T-helper 17 cell (primary cell): ENCODE data around the gene SPRR1B. TPM values are rescaled to one million over a fixed set of nuclear protein-coding genes. Genes with fewer than 3 reads are reported as not detected.

Source experiments
- ATAC-seq: fragments of 150-1000 bp; cut with Tn5 transposase; 2 replicates; pipeline ENCODE4 v1.10.0; 2021; ENCODE audit warnings: mild to moderate bottlenecking, moderate library complexity
- DNase-seq, 3 donors: peaks; one replicate each; pipeline versions ENCODE4 v3.0.0 to v3.0.0-alpha.2; 2020 to 2021
- H3K9me3 ChIP-seq: one replicate; pipeline ENCODE4 v1.7.0; 2013; ENCODE audit warnings: low read length, mild to moderate bottlenecking; ENCODE audit not compliant: control insufficient read depth, poor library complexity, severe bottlenecking
- H3K27ac Mint-ChIP-seq: one replicate; pipeline ENCODE4 v1.8.0; 2022; ENCODE audit warnings: mild to moderate bottlenecking, moderate library complexity, mixed read lengths
- H3K27me3 Mint-ChIP-seq: one replicate; pipeline ENCODE4 v1.8.0; 2022; ENCODE audit warnings: mixed read lengths
- H3K36me3 Mint-ChIP-seq: one replicate; pipeline ENCODE4 v1.8.0; 2022; ENCODE audit warnings: low read depth, mixed read lengths
- H3K4me1 Mint-ChIP-seq: one replicate; pipeline ENCODE4 v1.8.0; 2022; ENCODE audit warnings: mild to moderate bottlenecking, mixed read lengths
- H3K4me3 Mint-ChIP-seq: one replicate; pipeline ENCODE4 v1.8.0; 2022; ENCODE audit warnings: mild to moderate bottlenecking, moderate library complexity, mixed read lengths
- total RNA-seq, 4 donors: library from RNA in 2 of 4; stranded (reverse) in 2 of 4; gene quantifications; one replicate each; pipeline ENCODE4 v1.2.3 and lab custom pipeline; 2022 to 2026

Gene SPRR1B
- total RNA-seq, 2 donors from 2014 or later = not detected

DNA sequence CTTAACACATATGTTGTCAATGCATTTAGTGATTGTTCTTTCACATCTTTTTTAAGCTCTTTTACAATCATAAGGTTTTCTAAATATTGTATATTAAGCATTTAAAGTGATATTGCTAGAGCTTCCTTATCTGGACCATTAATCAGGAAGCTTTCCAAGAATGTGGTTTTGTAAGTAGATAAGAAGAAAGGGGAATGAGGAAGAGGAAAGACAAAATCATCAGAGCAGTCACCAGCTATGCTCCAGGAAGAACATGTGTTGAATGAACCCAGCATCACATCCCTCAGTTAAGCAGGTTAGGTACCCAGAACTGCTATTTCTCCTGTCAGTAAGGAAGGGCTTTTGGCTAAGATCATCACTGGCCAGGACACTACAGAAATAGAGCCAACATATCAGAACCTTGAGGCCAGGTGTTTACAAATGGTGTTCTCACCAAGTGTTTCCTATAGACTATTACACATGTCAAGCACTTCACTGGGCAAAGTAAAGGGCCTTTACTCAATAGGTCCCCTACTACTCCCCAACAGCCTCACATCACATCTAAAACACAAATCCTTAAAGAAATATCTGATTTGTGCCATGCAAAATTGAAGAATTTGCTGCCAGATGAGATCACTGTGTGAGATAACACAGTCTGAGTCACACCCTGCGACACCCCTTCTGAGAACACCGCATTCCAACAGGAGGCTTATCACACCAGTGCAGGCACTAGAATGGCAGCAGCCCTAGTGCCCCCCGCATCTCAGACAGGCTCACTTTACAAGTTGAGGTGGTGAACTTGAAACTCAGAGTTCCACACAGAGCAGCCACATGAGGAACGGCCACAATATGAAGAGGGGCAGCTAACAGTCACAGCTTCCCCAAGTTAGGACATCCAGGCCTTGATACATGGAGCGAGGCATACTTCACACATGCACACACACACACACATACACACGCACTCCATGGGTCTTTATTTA, 28.1 kb downstream of the SPRR1B start:
- H3K36me3 Mint-ChIP-seq = no peaks in the 10 kb centered on the region
- H3K4me1 Mint-ChIP-seq = no peaks in the 10 kb centered on the region

DNA sequence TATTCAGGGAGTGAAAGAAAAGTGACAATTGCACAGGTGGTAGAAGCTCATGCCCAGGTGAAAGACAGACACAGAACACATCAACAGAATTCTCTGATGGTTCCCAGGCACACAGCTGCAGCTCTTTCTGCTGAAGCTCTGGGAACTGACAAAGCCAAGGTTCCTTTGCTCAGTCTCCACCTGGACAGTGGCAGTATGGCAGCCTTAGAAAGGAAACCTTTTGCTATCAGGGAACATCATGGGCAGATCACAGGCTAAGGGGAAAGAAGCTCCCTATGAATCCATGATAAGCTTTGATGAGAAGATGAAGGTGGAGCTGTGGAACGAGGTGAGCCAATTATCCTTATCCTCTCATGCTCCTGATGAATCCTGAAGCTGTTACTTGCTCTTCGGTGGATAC, 39.2 kb downstream of the SPRR1B start:
- Mint-ChIP-seq H3K4me3 (no peak overlapping the region), H3K27me3 (peaks cover 64% of the 10 kb centered on the region)

More for the DNA sequence above, 28.1 kb downstream of the SPRR1B start:
- H3K27ac Mint-ChIP-seq = no peak overlapping the region
- H3K9me3 ChIP-seq = no peaks in the 10 kb centered on the region
- no peak for DNase-seq
- no peak for ATAC-seq
- H3K4me3 Mint-ChIP-seq = no peak overlapping the region
- peaks cover 65% of the 10 kb centered on the region for H3K27me3 Mint-ChIP-seq

DNA sequence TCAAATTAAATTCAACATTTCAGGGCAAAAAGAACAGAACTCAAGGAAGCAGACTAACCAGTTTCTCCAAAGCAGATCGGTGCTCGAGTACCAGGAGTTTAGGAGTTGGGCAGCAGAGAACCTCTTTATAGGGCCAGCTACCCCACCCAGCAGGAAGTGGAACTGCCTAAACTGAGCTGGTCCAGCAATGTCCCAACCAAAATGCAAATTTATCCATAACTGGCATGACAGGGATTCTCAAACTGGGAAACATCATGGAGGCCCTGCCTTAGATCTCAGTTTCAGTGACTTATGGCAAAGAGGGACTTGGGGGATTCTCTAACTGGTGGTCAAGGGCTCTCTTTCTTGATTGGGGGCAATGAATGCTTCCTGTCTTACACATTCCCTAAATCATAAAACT, 40.5 kb downstream of the SPRR1B start, which contains the start of gene SPRR2B:
SPRR2B (minus strand) TSS at position 101 of the 400 bp plus-strand sequence. CDS start 772 bp downstream, outside the sequence.
- H3K36me3 Mint-ChIP-seq = no peaks in the 10 kb centered on the region
- no peaks in the 10 kb centered on the region for H3K9me3 ChIP-seq
- H3K4me3 Mint-ChIP-seq = no peak within 1 kb of the TSS
- ATAC-seq = no peak
- H3K27me3 Mint-ChIP-seq = peaks cover 56% of the 10 kb centered on the region
- DNase-seq = no peak
- H3K27ac Mint-ChIP-seq = no peak within 1 kb of the TSS
- no peaks in the 10 kb centered on the region for H3K4me1 Mint-ChIP-seq

More for the DNA sequence above, 39.2 kb downstream of the SPRR1B start:
- DNase-seq = no peak
- H3K9me3 ChIP-seq = no peaks in the 10 kb centered on the region
- no peak for ATAC-seq
- no peaks in the 10 kb centered on the region for H3K4me1 Mint-ChIP-seq
- no peak overlapping the region for H3K27ac Mint-ChIP-seq
- peaks cover 2% of the 10 kb centered on the region for H3K36me3 Mint-ChIP-seq

DNA sequence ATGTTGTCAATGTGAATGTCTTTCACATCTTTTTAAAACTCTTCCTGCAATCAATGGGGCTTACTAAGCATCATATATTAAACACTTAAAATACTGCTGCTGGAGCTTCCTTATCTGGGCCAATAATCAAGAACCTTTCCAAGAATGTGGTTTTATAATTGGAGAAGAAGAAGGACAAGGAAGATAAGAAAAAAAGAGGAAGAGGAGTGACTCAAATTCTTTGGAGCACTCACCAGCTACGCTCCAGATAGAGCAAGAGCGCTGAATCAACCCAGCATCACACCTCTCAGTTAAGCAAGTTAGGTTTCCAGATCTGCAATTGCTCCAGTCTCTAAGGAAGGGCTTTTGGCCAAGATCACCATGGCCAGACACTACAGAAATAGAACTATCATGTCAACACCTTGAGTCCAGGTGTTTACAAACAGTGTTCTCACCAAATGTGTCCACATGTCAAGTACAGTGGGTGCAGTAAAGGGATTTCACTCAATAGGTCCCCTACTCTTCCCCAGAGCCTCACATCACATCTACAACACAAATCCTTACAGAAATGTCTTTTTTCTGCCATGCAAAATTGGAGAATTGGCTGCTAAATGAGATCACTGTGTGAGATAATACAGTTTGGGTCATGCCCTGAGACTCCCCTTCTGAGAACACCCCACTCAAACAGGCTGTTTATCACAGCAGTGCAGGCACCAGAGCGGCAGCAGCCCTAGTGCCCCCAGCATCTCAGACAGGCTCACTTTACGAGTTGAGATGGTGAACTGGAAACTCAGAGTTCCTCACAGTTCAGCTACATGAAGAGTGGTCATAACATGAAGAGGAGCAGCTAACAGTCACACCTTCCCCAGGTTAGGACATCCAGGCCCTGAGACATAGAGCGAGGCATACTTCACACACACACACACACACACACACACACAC, 42.1 kb downstream of the SPRR1B start:
- DNase-seq (no peak), ATAC-seq (no peak)
- H3K4me1 Mint-ChIP-seq = no peaks in the 10 kb centered on the region
- no peaks in the 10 kb centered on the region for H3K9me3 ChIP-seq
- no peak overlapping the region for H3K27ac Mint-ChIP-seq
- H3K4me3 Mint-ChIP-seq = no peak overlapping the region
- H3K36me3 Mint-ChIP-seq = no peaks in the 10 kb centered on the region
- H3K27me3 Mint-ChIP-seq = peaks cover 56% of the 10 kb centered on the region

DNA sequence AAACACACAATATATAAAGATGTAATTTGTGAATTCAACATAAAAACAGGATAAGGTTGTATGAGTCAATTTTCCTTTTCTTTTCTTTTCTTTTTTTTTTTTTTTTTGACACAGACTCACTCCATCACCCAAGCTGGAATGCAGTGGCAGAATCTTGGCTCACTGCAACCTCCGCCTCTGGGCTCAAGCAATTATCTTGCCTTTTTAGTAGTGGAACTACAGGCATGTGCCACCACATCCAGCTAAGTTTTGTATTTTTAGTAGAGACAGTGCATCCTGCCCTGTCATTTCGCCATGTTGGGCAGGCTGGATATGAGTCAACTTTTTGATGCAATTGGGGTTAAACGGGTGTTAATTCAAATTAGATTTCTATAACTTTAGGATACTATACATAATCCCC, 50.7 kb downstream of the SPRR1B start:
- no peak for ATAC-seq
- Mint-ChIP-seq H3K27ac (no peak overlapping the region), H3K4me1 (no peaks in the 10 kb centered on the region)

More for the DNA sequence above, 50.7 kb downstream of the SPRR1B start:
- H3K27me3 Mint-ChIP-seq = peaks cover 35% of the 10 kb centered on the region
- DNase-seq = no peak
- no peak overlapping the region for H3K4me3 Mint-ChIP-seq
- H3K9me3 ChIP-seq = no peaks in the 10 kb centered on the region
- H3K36me3 Mint-ChIP-seq = no peaks in the 10 kb centered on the region

Other genes with a start within 250 kb of the SPRR1B start
- not detected for gene LCE1E, start 244.9 kb upstream of the SPRR1B start, total RNA-seq
- gene LCE1D, start 234.5 kb upstream of the SPRR1B start, total RNA-seq = not detected
- not detected for gene LCE1C, start 224.6 kb upstream of the SPRR1B start, total RNA-seq
- gene LCE1B, start 219.2 kb upstream of the SPRR1B start, total RNA-seq = not detected
- gene LCE1A, start 203.7 kb upstream of the SPRR1B start, total RNA-seq = not detected
- gene LCE6A, start 188.3 kb upstream of the SPRR1B start, total RNA-seq = not detected
- not detected for gene LCE7A, start 171.2 kb upstream of the SPRR1B start, total RNA-seq
- gene SMCP, start 152.9 kb upstream of the SPRR1B start, total RNA-seq = not detected
- not detected for gene IVL, start 122.7 kb upstream of the SPRR1B start, total RNA-seq
- not detected for gene SPRR5, start 84.0 kb upstream of the SPRR1B start, total RNA-seq
- gene SPRR4, start 60.6 kb upstream of the SPRR1B start, total RNA-seq = not detected
- gene SPRR1A, start 47.1 kb upstream of the SPRR1B start, total RNA-seq = not detected
- not detected for gene SPRR3, start 29.5 kb upstream of the SPRR1B start, total RNA-seq
- not detected for gene SPRR2D, start 9.9 kb downstream of the SPRR1B start, total RNA-seq
- gene SPRR2A, start 26.3 kb downstream of the SPRR1B start, total RNA-seq = not detected
- not detected for gene SPRR2B, start 40.4 kb downstream of the SPRR1B start, total RNA-seq
- gene SPRR2E, start 63.3 kb downstream of the SPRR1B start, total RNA-seq = not detected
- not detected for gene SPRR2F, start 82.3 kb downstream of the SPRR1B start, total RNA-seq
- not detected for gene SPRR2G, start 119.7 kb downstream of the SPRR1B start, total RNA-seq
- not detected for gene LELP1, start 172.2 kb downstream of the SPRR1B start, total RNA-seq
- not detected for gene PRR9, start 186.4 kb downstream of the SPRR1B start, total RNA-seq
- not detected for gene LORICRIN, start 228.5 kb downstream of the SPRR1B start, total RNA-seq